ENCODE data around the gene IL17C. TPM values are rescaled to one million over a fixed set of nuclear protein-coding genes. Genes with fewer than 3 reads are reported as not detected.

IL17C gene
- total and polyA plus RNA-seq, 10 of the 15 experiments (the other 5 are each of a cell fraction or from before 2014, with no cell fraction given) = not detected

DNA sequence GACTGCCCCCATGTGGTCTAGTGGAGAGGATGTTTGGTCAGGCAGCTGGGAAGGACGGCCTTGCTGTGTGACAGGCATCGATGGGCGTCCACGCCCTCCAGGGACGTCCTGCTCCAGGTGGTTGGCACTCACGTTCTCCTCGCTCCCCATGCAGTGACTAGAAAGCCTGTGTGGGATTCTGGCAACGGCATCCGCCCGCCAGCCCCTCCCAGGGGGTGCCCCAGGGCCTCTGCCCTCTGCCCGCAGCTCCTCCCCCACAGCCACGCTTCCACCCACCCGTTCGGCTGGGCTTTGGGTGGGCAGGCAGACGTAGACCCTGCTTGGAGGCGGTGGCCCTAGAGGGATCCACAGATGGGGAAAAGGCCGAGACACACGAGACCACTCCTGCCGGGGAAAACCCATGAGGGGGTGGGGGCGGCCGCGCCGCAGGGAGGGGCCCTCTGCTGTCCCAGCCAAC is 4.7 kb upstream of the IL17C start (continued):
- peak in 1 of 2 experiments; percentile 6; a peak in 1 of 3 replicates for TF ChIP-seq EGR1 (IDR thresholded peaks at IDR 0.05; ENCODE audit: borderline replicate concordance in 1 of 2, low read depth in 2 of 2, low read length in 2 of 2)
- TF ChIP-seq, protein P1, sequence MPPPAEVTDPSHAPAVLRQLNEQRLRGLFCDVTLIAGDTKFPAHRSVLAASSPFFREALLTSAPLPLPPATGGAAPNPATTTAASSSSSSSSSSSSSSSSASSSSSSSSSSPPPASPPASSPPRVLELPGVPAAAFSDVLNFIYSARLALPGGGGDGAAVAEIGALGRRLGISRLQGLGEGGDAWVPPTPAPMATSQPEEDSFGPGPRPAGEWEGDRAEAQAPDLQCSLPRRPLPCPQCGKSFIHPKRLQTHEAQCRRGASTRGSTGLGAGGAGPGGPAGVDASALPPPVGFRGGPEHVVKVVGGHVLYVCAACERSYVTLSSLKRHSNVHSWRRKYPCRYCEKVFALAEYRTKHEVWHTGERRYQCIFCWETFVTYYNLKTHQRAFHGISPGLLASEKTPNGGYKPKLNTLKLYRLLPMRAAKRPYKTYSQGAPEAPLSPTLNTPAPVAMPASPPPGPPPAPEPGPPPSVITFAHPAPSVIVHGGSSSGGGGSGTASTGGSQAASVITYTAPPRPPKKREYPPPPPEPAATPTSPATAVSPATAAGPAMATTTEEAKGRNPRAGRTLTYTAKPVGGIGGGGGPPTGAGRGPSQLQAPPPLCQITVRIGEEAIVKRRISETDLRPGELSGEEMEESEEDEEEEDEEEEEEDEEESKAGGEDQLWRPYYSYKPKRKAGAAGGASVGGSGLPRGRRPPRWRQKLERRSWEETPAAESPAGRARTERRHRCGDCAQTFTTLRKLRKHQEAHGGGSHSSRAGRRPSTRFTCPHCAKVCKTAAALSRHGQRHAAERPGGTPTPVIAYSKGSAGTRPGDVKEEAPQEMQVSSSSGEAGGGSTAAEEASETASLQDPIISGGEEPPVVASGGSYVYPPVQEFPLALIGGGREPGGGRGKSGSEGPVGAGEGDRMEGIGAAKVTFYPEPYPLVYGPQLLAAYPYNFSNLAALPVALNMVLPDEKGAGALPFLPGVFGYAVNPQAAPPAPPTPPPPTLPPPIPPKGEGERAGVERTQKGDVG (CRISPR knock-in tag; IDR thresholded peaks at IDR 0.05) = no peak
- no peak for TF ChIP-seq SMAD1 (IDR thresholded peaks at IDR 0.05; ENCODE audit: low read depth, partially characterized antibody)
- peak; percentile 81 for TF ChIP-seq NR2F1 (conservative IDR thresholded peaks at IDR 0.05)
- TF ChIP-seq, protein P2, sequence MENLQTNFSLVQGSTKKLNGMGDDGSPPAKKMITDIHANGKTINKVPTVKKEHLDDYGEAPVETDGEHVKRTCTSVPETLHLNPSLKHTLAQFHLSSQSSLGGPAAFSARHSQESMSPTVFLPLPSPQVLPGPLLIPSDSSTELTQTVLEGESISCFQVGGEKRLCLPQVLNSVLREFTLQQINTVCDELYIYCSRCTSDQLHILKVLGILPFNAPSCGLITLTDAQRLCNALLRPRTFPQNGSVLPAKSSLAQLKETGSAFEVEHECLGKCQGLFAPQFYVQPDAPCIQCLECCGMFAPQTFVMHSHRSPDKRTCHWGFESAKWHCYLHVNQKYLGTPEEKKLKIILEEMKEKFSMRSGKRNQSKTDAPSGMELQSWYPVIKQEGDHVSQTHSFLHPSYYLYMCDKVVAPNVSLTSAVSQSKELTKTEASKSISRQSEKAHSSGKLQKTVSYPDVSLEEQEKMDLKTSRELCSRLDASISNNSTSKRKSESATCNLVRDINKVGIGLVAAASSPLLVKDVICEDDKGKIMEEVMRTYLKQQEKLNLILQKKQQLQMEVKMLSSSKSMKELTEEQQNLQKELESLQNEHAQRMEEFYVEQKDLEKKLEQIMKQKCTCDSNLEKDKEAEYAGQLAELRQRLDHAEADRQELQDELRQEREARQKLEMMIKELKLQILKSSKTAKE (IDR thresholded peaks at IDR 0.05; ENCODE audit: low read depth, poor library complexity, severe bottlenecking) = peak; percentile 49
- TF ChIP-seq NBN (IDR thresholded peaks at IDR 0.05) = 0 out of 2 replicates have a peak, but pooled peaks have one; percentile 52
- TF ChIP-seq RUNX3 (IDR thresholded peaks at IDR 0.05; ENCODE audit: low read length) = peak; percentile 47; the same call in 1 of the 2 replicates
- TF ChIP-seq, protein P3, sequence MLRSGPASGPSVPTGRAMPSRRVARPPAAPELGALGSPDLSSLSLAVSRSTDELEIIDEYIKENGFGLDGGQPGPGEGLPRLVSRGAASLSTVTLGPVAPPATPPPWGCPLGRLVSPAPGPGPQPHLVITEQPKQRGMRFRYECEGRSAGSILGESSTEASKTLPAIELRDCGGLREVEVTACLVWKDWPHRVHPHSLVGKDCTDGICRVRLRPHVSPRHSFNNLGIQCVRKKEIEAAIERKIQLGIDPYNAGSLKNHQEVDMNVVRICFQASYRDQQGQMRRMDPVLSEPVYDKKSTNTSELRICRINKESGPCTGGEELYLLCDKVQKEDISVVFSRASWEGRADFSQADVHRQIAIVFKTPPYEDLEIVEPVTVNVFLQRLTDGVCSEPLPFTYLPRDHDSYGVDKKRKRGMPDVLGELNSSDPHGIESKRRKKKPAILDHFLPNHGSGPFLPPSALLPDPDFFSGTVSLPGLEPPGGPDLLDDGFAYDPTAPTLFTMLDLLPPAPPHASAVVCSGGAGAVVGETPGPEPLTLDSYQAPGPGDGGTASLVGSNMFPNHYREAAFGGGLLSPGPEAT (IDR thresholded peaks at IDR 0.05; ENCODE audit: low read depth) = peak; percentile 76
- peak; percentile 6; the same call in 1 of the 2 replicates for TF ChIP-seq SMC3 (IDR thresholded peaks at IDR 0.05; ENCODE audit: borderline replicate concordance, low read length)
